Measurements from ENCODE around the gene IL1RL1. TPM values are rescaled to one million over a fixed set of nuclear protein-coding genes. Genes with fewer than 3 reads are reported as not detected.

Gene IL1RL1
- total RNA-seq, 1 donor from 2014 or later: 144 TPM

DNA sequence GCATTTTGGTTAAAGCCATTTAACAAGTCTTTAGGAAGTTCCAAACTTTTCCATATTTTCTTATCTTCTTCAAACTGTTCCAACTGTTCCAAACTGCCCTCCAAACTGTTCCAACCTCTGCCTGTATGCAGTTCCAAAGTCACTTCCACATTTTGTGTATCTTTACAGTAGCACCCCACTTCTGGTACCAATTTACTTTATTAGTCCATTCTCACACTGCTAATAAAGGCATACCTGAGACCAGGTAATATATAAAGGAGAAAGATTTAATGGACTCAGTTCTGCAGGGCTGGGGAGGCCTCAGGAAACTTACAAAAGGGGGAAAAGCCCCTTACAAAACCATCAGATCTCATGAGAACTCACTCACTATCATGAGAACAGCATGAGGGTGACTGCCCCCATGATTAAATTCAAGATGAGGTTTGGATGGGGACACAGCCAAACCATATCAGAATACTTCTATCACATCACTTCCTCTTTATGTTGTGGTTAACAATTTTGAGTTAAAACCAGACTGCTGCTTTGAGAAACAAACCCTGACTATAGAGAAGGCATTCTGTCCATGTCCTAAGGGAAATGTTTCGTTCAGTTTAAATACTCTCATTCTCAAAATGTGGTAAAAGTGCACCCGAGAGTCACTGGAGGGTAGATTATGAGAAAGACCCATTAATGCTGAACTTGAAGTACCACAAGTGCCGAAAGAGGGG is 55.2 kb downstream of the IL1RL1 start:
- no peak for DNase-seq (ENCODE audit: low read depth, low spot score)

DNA sequence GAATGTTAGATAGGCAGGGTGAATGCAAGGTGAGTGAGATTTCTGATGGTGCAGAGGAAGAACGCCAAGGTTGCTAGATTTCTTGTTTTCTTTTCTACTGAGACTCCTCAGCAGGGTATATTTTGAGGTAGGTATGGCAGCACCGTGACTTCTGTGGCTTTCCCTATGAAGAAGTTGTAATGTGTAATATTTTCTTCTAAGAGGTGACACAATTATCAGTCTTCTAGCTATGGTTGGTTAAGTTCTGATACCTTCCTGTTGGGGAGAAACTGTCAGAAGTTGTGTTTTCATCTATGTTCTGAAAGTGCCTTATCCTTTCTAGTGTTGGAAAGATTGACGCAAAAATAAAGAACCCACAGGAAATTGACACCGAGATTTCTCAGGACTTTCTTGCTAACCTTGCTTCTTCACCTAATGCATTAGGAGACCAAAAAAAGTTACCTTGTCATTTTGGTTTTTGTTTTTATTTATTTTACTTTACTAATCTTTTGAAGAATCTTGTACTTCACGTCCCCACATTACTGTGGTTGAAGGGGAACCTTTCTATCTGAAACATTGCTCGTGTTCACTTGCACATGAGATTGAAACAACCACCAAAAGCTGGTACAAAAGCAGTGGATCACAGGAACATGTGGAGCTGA is 56.1 kb downstream of the IL1RL1 start:
- no peak for DNase-seq (ENCODE audit: low read depth, low spot score)

DNA sequence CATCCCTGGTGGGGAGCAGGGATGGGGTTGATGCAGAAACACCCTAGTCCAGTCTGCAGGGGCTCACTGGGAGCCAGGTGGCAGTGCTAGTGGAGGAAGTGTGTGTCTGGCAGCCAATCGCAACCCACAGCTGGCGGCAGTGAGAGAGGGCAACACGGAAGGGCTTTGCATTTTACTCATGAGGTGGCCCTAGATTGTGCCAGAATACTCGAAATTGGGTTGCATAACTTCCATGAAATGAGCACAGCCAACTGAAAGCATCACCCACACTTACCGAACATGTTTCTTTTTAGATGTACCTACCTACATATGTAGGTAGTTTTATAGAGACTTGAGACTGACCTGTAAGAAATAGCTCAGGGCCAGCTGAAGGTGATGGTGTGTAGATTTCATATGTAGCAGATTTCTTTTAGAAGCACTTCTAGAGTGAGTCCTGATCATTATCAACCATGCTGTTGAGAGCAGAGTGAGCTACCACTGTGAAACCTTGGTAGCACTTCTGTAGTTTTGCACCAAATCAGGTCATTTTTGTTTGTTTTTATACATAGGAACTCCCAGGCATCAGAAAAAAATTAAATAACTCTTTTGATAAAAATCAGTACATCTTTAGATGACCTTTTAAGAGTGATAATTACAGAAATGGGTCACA is 57.2 kb downstream of the IL1RL1 start:
- no peak for DNase-seq (ENCODE audit: low read depth, low spot score)

DNA sequence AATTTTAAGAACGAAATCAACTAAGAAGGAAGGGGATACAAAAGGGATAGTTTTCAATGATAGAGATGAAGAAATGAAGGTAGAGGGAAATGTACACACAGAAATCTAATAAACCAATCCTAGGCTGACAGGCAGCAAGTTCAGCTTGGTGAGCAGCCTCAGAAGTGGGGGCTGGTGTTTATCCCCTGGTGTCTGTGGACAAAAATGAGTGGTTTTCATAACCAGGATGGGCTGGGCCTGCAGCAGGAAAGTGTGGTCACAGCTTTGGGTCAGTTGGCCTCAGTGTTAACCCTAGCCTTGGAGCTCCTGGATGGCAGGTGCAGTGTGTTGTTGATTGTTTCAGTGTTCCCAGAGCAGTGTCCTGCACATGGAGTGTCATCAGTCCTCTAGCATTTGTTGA is 58.5 kb downstream of the IL1RL1 start:
- no peak for DNase-seq (ENCODE audit: low read depth, low spot score)

DNA sequence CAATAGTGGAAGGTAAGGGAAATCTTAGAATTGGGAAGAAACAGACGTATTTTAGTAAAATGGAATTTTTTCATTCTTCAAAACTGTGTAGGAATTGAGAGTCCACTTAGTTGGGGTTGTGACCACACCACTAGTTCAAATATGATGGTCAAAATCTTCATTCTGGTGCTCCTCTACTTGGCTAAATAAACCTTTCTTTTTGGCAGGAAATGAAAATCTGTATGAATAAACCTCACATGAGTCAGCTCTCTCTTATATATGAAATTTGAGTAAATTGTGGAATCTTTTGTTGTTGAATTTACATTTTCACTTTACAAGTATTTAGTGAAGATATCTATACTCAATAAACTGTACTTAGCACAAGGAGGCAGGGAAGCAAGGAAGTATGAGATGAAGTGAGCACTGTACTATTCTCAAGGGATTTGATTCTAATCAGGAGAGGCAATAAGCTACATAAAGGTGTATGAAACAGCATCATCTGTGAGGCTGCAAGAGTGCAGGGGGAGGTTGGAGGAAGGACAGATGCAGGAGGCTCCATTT is 64.8 kb downstream of the IL1RL1 start:
- DNase-seq (ENCODE audit: low read depth, low spot score): no peak

DNA sequence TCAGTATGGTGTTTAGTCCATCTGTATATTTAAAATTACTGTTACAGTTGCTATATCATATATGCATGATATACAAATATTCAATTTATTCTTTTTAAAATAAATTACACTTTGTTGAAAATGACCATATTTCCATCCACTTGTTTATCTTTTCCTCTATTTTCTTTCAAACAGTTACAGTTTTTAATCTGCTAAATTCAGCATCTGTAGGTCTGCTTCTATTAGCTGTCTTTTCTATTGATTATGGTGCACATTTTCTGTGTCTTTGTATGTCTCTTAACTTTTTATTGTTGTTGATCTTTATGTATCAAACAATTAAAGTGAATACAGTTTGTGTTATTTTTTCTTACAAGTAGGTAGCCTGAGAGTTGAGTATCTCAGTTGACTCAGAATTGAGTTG is 72.4 kb downstream of the IL1RL1 start:
- DNase-seq (ENCODE audit: low read depth, low spot score): no peak

DNA sequence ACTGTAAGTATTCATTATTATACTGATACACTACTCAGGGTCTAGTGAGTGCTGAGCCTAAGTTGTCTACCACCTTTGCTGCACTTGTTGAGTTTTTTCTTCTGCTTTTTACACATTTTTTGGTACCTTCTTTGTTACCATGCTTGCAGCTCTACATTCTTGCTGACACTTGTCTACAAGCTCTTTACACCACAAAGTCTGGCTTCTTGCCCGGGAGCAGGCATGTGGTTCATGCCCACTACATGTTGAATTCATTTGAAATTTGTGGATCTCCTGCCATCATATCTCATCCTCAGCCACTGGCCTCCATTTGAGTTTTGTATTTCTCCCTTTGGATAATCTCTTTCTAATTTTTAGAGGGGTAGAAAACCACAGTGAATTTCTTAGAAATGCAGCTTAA is 74.2 kb downstream of the IL1RL1 start:
- DNase-seq (ENCODE audit: low read depth, low spot score): no peak

DNA sequence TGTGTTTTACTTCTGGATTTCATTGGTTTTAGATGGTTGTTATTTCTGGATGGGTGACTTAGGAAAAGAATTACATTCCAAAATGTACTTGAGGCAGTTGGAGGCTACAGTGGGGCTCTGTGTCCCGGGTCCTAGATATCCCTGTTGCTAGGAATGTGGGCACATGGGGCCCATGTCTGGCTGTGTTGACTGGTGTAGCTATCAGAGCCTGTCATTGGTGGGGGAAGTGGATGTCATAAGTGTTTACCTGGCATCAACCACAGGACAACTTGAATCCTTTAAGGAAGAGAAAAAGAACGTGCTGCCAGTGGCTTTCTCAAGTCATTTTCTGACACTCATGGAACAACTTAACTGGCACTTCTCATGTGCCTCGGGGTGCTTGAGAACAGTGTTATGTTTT is 74.6 kb downstream of the IL1RL1 start:
- DNase-seq (ENCODE audit: low read depth, low spot score): no peak

DNA sequence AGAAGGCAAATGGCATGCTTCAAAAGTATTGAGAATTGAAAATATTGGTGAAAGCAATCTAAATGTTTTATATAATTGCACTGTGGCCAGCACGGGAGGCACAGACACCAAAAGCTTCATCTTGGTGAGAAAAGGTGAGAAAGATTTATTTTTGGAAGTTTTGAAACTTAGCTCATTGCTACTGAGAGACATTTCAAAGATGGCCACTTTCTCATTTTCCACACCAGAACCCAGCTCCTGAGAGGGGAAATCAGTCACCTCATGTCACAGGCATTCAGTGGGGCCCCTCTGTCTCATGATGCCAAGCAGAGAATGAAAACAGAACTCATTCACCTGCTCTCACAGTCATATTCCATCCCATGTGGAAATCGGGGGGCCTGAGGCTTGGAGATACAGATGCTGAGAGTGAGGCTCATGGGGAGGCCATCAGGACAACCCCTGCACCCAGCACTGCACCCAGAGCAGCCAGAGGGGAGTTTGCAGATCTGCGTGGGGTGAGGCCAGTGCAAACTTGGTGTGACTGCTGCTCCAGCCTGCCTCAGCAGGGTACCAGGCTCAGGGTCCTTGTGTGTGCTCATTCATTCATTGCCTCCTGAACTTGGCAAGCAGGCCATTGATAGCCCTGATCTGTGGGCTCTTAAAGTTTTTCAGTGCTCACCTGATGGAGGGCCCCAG is 75.6 kb downstream of the IL1RL1 start:
- no peak for DNase-seq (ENCODE audit: low read depth, low spot score)

DNA sequence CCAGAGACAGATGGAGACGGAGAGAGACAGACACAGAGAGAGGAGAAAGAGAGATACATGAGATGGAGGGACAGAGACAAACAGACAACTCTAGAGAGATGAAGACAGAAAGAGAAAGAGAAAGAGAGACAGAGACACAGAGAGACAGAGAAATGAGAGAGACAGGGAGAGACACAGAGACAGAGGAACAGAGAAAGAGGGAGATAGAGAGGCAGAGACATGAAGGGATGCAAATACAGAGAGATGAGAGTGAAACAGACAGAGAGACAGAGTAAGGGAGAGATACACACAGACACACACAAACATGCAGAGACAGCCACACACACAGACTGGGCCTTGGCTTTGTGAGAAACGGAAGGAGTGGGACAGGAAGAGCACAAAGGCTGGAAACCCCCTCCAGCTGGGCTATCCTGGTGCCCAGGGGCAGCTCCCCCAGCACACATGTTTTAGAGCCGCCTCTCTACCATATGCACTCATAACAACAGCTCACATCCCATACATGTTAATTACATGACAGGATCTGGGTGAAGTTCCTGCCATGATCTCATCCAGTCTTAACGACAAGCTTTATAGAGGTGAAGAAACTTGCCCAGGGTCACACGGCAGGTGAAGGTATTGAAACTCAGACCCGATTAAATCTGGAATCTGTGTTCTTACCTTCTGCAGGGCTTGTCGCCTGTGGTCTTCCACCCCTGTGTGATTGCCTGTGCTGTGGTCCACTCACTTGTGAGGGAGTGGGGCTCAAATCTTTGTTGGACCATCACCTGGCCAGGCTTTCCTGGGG is 76.6 kb downstream of the IL1RL1 start:
- no peak for DNase-seq (ENCODE audit: low read depth, low spot score)

DNA sequence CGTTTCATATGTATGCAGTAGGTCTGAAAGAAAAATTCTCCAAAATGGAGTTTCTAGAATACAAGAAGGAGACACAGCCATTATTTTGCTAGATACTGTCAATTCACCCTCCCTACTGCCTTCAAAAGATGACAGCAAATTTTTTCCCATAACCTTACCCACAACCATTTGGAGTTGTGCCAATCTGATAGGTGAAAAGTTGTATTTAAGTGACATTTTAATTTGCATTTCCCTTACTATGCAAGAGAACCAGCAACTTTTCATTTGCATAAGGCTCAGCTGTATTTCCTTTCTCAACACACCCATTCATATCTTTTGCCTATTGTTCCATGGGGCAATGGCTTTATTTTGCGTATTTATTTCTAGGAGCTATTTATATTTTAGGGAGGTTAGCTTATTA is 80.2 kb downstream of the IL1RL1 start:
- no peak for DNase-seq (ENCODE audit: low read depth, low spot score)

DNA sequence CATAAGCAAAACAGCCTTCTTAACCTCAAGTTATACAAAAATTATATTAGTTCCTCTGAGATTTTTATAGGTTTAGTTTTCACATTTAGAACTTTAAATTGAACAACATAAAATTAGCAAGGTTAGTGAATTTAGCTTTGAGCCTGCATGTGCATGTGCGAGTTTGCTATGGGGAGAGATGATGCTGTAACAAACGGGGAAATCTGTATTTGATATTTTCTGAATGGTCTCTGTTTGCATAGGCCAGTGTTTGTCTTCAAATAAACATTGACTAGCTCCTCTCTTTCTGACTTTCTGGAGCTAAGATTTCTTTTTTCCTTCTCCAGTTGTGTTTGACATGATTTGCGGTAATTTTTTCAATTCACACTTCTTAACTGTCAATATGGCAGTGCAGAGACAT is 80.7 kb downstream of the IL1RL1 start:
- DNase-seq (ENCODE audit: low read depth, low spot score): no peak

DNA sequence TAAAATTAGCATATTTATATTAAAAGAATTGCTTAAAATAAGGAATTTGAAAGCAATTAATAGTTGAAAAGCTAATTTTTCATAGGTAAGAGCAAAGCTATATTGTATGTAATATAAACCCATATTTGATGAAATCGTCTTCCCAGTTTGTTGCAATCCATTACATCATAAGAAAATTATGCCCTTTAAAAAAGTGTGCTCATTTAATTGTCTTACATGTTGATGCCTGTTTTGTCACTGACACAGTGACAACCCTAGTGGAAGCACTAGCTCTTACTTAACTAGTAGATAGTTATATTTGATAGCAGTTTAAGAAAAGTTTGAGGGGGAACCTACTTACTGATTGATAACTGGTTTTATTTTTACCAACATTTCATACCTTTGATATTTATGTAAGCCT is 81.6 kb downstream of the IL1RL1 start:
- DNase-seq (ENCODE audit: low read depth, low spot score): no peak

DNA sequence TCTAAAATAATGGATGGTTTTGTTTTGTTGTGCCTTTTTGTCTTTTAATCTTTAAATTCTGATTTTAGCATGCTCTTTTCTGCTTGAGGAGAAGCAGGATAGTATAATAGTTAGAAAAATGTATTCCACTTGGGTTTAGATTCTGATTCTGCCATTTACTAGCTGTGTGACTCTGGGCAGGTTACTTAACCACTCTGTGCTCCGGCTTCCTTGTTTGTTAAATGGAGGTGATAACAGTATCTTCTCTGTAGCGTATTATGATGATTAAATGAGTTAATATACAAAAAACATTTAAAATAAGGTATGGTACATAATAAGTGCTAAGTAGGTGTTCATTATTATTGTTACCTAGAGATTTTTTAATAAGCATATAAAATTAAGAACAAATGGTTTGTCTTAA is 84.6 kb downstream of the IL1RL1 start:
- no peak for DNase-seq (ENCODE audit: low read depth, low spot score)

DNA sequence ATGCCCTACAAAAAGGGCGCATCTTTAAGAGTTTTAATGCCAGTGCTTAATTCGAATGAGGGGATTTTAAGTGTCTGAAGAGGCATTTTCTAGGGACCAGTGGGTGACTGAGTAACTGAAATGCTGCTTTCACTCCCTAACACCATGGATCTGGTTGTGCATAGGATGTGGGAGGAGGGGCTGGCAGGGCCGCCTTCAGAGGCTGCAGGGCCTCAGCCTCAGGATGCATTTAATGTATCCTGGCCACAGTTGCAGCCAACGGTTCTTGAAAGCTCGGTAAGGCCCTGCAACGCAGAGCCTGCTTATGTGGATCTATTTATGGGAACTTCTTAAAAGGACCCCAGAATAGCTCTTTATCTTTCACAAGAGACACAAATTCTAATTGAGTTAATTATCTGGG is 85.8 kb downstream of the IL1RL1 start:
- no peak for DNase-seq (ENCODE audit: low read depth, low spot score)

DNA sequence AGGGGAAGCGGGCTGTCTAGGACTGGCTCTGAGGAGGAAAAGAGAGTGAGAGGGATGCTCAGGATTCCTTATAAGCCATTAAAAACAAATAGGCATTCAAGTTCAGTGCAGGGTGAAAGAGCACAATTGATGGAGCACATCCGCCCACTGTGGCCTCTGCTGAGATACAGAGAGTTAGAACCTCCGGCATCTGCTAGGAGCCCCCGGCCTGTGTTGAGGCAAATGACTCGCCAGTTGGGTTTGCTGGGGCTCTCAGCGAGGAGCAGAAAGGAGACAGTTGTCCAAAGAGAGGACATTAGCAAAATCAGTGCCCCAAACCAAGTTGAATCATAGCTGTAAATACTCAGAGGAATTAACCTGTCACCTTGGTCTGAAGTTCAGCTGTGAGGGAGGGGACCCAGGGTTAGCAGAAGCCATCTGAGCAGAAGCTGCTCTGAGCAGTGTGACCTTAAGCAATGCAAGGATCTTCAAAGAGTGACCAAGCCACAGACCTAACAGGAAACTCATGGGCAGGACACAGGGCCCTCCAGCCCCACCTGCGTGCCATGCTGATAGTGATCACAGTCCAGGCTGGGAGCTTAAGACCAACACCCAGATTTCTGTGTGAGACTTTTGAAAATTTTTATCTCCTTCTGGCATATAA is 88.3 kb downstream of the IL1RL1 start:
- DNase-seq (ENCODE audit: low read depth, low spot score): no peak

DNA sequence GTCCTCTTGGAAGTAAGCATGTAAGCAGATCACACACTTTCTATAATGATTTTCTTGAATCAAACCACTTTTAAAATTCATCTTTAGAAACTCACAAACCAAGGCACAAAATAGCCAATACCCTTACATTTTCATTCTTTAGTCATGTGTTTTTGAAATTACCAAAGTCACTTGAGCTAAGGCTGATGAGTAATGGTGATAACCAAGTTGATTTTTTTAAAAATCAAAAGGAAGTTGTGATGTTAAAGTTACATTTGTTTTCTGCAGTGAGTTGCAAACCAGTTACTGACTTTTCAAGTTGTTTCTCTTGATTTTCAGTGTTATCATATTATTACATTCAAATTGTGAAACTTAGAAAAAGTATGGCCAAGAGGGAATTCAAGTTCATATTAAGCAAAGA is 90.1 kb downstream of the IL1RL1 start:
- DNase-seq (ENCODE audit: low read depth, low spot score): no peak
